ENCODE data around the gene FLT3LG.
A peak's percentile ranks its signal among the peaks of the same experiment; 100 is the strongest.
"Not testable (repeated sequence)": the region's sequence is repeated elsewhere in the genome, so short reads cannot be mapped to it uniquely, and the experiment has no call there.

Gene FLT3LG

GRCh38 chr19:49441210-49441959 lies 32.6 kb upstream of the FLT3LG start, which contains the start of gene SLC17A7:
TSS of gene SLC17A7 (minus strand) at chr19:49441527. CDS start at chr19:49441379, 148 bp downstream.
- no peak for DNase-seq (ENCODE audit: low read depth)

DNA sequence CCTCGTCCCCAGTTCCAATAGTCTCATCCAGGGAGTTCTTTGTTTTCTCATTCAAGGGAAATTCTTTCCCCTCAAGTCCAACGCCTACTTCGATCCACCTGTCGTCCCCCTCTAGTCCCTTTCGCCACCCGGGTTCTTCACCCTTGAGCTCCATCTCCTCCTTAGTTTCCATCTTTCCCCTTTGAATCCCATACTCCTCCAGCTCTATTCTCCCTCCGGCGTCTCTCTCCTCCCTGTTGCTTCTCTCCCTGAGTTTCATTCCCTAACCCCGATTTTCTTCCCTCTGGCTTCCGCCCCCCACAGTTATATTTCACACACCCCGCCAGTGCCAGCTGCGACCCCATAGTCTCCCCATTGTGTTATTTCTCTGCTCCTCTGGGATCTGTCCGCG lies 32.1 kb upstream of the FLT3LG start:
- DNase-seq (ENCODE audit: low read depth): no peak

- DNase-seq (ENCODE audit: low read depth): no peak
These were observed 31.7 kb upstream of the FLT3LG start for GRCh38 chr19:49442354-49442753.

GRCh38 chr19:49442771-49443365 lies 31.1 kb upstream of the FLT3LG start:
- DNase-seq (ENCODE audit: low read depth): peak; percentile 71

DNA sequence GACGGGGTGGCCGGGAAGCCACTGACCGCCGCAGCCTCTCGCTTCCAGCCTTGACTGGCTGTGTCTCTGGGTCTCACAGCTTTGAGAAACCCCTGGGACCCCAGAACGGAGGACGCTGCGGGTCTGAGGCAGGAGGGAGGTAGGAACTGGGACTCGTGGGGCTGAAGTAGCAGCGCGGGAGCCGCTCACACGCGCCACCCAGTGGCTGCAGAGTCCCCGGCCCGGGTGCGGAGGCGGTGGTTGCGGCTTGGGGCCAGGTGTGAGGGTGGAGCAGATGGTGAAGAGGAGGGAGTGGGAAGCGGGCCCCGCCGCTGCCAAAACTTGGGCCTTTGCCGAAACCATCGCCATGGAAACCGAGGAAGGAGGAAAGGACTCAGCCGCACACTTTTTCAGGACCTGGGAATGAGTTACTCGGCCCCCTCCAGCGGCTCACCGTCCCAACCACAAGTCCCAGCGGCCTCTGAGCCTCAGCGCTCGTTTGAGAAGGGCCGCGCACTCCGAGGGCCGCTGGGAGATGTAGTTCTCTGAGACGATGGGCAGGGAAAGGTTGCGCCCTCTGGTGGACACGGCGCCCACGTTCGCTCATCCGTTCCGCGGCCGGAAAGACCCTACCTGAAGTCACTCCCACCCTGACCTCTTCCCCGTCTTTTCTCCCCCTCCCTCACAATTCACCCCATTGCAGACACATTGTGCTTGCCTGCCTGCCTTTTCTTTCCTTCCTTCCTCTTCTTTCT lies 30.5 kb upstream of the FLT3LG start:
- DNase-seq (ENCODE audit: low read depth): peak; percentile 92

DNA sequence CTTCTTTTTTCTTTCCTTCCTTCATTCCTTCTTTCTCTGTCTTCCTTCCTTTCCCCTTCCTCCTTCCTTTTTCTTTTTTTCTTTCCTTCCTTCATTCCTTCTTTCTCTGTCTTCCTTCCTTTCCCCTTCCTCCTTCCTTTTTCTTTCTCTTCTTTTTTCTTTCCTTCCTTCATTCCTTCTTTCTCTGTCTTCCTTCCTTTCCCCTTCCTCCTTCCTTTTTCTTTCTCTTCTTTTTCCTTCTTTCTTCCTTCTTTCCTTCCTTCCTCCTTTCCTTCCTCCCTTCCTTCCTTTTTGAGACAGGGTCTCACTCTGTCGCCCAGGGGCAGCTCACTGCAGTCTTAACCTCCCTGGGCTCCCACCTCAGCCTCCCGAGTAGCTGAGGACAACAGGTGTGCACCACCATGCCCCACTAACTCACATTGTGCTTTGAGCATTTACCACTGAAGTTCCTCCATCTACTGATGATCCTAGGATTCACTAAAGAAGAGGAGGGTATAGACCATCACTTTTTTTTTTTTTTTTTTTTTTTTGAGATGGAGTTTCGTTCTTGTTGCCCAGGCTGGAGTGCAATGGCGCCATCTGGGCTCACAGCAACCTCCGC lies 29.8 kb upstream of the FLT3LG start:
- DNase-seq (ENCODE audit: low read depth): not testable (repeated sequence)

- no peak for DNase-seq (ENCODE audit: low read depth)
These were observed 28.0 kb upstream of the FLT3LG start for GRCh38 chr19:49445997-49446396.

GRCh38 chr19:49447485-49448431 lies 26.3 kb upstream of the FLT3LG start:
- no peak for DNase-seq (ENCODE audit: low read depth)

DNA sequence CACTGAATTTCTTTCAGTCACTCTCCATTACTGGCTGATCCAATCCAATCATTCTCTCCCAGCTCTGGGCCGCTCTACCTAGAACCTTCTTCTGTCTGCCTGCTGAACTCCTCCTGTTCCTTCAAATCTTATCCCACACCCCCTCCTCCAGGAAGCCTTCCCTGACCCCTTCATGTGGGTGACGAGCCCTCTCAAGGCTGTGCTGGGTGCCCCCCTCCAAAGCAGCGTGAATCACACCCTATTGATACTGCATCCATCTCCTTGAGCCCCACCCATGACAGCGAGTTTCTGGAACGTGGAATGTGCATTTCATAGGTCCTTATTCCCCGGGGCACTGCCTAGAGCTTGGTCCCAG lies 25.6 kb upstream of the FLT3LG start:
- DNase-seq (ENCODE audit: low read depth): no peak

DNA sequence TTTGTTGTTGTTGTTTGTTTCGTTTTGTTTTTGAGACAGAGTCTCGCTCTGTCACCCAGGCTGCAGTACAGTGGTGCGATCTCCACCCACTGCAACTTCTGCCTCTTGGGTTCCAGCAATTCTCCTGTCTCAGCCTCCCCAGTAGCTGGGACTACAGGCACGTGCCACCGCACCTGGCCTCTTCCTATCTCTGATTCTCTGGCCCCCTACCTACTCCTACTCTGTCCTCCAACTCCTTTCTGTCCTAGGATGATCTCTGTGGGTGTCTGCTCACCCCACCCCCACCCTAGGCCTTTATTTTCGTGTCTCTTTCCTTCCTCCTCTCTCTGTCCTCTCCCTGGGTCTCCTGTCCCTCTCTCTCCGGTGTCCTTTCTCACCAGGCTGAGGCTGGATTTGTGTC lies 23.6 kb upstream of the FLT3LG start:
- no peak for DNase-seq (ENCODE audit: low read depth)

DNA sequence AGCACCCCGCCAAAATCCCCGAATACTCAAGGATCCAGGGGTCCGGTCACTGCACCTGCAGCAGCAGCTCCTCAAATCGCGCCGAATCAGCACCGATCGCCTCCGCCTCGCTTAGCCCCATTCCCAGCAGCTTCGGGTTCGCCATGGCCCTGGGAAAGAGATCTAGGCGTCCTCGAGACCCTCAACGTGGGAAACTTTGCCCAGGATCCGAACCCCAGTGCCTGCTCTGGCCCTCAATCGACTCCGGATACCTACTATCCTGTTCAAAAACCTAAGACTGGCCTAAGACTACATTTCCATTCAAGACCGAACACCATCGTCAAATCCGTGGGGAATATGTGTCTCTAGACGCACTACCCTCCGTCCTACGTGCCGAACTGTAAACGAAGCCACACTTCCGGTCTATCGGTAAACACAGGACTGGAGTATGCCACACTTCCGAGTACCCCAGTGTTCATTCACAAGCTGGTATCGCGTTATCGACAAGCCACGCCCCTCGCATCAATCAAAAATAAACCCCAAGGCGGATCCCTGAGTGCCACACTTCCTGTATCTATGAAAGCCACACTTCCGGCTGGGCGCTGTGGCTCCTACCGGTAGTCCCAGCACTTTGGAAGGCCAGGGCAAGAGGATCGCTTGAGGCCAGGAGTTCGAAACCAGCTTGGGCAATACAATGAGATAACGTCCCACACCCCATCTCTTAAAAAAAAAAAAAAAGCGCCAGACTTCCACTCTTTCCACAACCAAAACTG lies 22.4 kb upstream of the FLT3LG start, which contains the start of gene PIH1D1:
Gene PIH1D1, minus strand, starts transcription at position 385 of the 752 bp plus-strand sequence. Its CDS starts 240 bp downstream, at position 145.
- DNase-seq (ENCODE audit: low read depth): peak; percentile 99

DNA sequence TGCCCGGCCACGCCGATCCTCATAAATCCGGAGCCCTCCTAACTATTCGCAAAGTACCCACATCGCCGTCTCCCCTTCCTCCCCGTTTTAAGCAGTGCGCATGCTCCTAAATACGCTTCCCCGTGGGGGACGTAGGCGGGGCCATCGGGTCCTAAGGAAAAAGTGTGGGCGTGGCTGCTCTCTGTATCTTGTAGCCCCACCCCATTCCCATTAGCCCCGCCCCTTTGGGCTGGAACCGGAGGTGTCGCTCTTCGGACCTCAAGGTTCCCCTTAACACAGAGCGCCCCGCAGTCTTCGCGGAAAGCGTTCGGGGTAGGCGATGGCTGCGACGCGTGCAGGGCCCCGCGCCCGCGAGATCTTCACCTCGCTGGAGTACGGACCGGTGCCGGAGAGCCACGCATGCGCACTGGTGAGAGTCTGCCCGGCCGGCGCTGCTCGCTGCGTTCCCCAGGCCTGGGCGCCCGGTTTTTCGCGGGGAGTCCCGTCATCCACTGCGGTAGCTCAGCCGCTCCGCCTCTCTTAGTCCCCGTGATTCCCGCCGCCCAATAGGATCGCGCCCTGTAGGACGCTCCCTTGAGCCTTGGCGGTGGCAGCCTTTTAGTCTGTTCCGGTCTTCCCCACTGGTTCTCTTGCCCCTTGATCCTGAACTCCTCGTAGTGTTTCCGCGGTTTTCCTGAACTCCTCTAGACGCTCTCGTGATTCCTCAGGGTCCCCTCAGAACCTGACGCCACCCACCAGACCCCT lies 20.8 kb upstream of the FLT3LG start, which contains the start of gene ALDH16A1:
Gene ALDH16A1, plus strand, starts transcription at position 213 of the 744 bp plus-strand sequence. Its CDS starts 107 bp downstream, at position 320.
- peak; percentile 97 for DNase-seq (ENCODE audit: low read depth)

DNA sequence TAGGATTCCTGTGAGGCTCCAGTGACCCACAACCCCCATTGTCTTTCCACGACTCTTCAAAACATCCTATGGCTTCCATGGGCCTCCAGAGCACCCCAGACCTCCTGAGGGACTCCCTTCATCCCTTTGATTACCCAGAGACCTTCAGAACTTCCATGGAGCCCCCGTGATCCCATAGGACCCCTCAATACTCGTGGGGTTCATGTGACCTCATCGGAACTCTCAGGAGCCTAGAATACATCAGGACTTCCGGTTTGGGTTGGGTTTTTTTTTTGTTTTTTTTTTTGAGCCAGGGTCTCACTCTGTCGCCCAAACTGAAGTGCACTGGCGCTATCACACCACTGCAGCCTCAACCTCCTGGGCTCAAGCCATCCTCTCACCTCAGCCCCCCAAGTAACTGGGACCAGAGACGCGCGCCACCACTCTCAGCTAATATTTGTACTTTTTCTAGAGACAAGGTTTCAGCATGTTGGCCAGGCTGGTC lies 20.2 kb upstream of the FLT3LG start:
- DNase-seq (ENCODE audit: low read depth): no peak

DNA sequence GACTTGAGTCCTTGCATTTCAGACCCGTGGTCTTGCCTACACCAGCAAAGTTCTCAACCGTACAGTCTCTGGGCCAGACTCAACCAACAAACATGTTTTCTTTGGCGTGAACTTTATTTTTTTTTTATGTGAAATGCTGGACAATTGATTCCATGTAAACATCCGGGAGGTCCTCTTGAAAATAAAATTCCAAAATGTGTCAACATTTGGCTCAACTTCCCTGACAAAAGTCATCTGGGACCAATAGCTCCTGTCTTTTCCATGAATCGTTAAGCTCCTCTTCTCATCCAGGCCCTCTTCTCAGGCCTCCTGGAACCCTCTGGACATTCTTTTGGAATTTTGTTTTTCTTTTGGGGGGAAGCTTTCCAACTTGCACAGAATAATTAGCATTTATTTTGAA lies 18.2 kb upstream of the FLT3LG start:
- no peak for DNase-seq (ENCODE audit: low read depth)

GRCh38 chr19:49456326-49456725 lies 17.7 kb upstream of the FLT3LG start:
- DNase-seq (ENCODE audit: low read depth): no peak

- no peak for DNase-seq (ENCODE audit: low read depth)
These were observed 15.5 kb upstream of the FLT3LG start for GRCh38 chr19:49458567-49458903.

DNA sequence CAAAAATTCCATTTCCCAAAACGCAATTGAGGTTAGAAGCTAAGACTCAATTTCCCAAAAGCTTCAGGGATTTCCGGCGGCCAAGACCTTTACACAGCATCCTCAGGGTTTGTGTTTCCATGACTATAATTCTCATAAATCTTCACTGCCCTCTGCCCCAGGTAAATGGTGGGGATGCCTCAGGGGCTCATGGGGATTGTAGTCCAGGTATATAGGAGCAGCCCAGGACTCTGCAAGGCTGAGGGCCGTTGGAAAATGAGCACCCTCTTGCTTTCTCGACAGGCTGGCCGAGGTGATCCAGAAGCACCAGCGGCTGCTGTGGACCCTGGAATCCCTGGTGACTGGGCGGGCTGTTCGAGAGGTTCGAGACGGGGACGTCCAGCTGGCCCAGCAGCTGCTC lies 14.6 kb upstream of the FLT3LG start:
- DNase-seq (ENCODE audit: low read depth): no peak

DNA sequence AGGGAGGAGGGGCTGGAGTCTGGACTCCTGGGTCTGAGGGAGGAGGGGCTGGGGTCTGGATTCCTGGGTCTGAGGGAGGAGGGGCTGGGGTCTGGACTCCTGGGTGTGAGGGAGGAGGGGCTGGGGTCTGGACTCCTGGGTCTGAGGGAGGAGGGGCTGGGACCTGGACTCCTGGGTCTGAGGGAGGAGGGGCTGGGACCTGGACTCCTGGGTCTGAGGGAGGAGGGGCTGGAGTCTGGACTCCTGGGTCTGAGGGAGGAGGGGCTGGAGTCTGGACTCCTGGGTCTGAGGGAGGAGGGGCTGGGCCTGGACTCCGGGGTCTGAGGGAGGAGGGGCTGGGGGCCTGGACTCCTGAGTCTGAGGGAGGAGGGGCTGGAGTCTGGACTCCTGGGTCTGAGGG lies 12.9 kb upstream of the FLT3LG start:
- not testable (repeated sequence) for DNase-seq (ENCODE audit: low read depth)

DNA sequence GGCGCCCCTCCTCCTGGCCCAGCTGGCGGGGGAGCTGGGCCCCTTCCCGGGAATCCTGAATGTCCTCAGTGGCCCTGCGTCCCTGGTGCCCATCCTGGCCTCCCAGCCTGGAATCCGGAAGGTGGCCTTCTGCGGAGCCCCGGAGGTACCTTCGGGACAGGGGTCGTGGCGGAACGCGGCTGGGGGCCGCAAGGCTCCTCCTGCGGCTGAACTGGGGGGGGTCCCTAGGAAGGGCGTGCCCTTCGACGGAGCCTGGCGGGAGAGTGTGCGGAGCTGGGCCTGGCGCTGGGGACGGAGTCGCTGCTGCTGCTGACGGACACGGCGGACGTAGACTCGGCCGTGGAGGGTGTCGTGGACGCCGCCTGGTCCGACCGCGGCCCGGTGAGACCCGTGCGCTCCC lies 12.4 kb upstream of the FLT3LG start:
- no peak for DNase-seq (ENCODE audit: low read depth)

- DNase-seq (ENCODE audit: low read depth): no peak
These were observed 11.5 kb upstream of the FLT3LG start for GRCh38 chr19:49462492-49462891.
